HG03378 (cell line): ENCODE results near the gene TNP1.

ENCODE experiments used
- ATAC-seq: cut with Tn5 transposase; IDR thresholded peaks from one replicate; pipeline ENCODE4 v1.9.1; 2021; ENCODE audit warnings: mild to moderate bottlenecking, moderate library complexity; ENCODE audit not compliant: unreplicated experiment

TNP1 gene

GRCh38 chr2:216859944-216860343 lies at the start of gene TNP1:
Gene TNP1 (minus strand): TSS chr2:216860064. CDS start chr2:216860034, 30 bp downstream.
- no peak for ATAC-seq

DNA sequence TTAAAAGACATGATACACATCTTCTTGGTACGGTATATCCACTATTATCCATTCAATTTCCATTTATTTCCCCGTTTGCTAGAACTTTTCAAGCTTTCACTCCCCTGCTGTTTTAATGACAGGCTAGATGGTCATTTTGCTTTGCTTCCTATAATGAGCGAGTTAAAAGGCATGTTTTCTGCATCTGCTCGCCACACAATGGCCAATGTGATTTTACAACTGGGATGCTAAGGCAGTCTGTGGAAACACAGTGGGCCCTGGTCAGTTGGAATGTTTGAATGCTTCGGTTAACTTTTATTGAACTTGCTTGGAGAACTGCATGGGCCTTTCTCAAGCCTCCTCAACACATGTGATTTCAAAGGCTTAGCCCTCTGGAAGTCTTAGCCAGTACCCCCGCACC lies 48.4 kb upstream of the TNP1 start:
- no peak for ATAC-seq

DNA sequence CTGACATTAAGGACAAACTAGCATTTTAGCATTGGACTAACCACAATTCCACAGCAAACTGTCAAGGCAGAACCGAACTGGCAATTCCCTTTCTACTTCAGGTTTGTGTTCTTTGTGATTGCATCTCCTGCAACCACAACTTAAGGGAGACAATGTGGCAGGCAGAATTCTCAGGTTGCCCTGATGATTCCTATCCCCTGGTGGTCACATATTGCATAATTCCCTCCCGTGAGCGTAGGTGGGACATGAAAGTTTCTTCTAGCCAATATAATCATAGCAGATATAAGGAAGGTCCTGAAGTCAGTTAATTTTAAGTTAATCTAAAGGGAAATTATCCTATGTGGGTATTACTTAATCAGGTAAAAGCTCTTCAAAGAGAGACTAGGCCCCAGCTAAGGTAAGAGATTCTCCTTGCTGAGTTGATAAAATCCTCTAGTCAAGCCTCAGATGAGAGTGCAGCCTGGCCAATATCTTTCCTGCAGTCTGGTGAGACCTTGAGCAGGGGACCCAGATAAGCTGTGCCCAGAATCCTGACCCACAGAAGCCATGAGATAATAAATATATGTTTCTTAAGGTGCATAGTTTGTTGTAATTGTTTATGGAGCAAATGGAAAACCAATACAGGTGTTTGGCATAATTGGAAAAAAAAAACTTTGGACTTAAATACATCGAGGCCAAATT lies 45.9 kb upstream of the TNP1 start:
- ATAC-seq = no peak

DNA sequence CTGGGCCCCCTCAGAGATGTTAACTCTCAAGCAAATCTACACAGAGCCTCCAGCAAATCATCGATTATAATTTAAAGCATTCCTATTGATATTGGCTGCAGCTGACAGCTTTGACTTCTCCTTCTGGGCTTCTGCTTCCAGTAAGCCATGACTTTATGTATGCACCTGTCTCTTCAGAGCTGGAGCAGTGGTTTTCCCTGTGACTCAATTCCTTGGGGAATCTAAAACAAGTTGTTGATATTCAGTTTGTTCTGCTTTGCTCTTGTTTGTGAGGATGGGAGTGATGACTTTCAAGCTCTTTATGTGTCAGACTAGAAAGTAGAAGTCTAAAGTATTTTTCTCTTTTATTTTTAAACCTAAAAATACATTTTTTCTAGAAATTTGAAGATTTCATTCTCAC lies 45.1 kb upstream of the TNP1 start:
- no peak for ATAC-seq

- no peak for ATAC-seq
Observed at GRCh38 chr2:216904554-216904953, 44.7 kb upstream of the TNP1 start.

DNA sequence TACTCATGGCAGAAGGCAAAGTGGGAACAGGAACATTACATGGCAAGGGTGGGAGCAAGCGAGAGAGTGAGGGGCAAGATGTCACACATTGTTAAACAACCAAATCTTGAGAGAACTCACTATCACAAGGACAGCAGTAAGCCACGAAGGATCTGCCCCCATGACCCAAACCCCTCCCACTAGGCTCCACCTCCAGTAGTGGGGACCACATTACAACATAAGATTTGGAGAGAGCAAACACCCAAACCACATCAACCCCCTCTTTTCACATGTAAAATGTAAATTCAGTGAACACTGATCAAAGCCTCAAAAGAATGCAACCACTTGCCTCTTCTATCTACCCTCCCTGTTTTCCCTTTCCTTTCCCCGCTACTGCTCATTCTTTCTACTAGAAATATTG lies 43.6 kb upstream of the TNP1 start:
- no peak for ATAC-seq

- no peak for ATAC-seq
Observed at GRCh38 chr2:216901273-216901672, 41.4 kb upstream of the TNP1 start.

GRCh38 chr2:216900406-216900805 lies 40.5 kb upstream of the TNP1 start:
- no peak for ATAC-seq

DNA sequence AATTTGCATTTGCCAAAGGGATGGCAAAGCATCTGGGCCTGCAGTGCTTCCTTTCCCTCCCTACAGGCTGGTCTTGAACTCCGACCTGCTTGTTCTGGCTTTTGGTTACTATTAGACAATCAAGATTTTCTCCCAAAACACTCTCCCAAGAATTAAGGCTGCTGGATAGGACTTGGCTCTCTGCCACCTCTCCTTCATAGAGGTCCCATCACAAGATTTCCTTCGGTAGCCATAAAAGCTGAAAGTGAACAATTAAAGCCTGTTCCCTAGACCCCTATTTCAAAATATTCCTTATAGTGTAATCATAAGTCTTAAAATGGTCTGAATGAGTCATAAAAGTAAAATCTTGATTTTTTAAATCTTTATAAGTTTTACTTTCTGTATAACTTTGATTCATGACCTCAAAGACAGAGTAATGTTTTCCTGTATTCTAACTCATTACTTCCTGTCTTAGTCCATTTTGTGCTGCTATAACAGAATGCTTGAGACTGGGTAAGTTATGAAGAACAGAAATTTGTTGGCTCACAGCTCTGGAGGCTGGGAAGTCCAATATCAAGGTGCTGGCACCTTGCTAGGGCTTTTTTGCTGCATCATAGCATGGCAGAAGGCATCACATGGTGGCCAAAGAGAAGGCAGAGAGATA lies 37.8 kb upstream of the TNP1 start:
- ATAC-seq = no peak

DNA sequence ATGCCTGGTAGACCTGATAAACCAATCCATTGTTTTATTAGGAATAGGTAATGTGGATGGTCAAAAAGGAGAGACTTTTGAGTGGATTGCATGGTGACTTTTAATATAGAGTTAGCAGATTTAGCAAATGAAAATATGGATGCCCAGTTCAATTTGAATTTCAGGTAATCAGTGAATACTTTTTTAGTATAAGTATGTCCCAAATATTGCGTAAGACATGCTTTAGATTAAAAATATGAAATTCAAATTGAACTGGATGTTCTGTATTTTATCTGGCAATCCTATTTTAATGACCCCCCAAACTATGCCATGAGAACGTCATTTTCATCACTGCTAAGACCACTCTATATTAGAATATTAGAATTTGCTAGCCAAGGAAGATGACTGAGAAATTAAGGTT lies 30.3 kb upstream of the TNP1 start:
- no peak for ATAC-seq

DNA sequence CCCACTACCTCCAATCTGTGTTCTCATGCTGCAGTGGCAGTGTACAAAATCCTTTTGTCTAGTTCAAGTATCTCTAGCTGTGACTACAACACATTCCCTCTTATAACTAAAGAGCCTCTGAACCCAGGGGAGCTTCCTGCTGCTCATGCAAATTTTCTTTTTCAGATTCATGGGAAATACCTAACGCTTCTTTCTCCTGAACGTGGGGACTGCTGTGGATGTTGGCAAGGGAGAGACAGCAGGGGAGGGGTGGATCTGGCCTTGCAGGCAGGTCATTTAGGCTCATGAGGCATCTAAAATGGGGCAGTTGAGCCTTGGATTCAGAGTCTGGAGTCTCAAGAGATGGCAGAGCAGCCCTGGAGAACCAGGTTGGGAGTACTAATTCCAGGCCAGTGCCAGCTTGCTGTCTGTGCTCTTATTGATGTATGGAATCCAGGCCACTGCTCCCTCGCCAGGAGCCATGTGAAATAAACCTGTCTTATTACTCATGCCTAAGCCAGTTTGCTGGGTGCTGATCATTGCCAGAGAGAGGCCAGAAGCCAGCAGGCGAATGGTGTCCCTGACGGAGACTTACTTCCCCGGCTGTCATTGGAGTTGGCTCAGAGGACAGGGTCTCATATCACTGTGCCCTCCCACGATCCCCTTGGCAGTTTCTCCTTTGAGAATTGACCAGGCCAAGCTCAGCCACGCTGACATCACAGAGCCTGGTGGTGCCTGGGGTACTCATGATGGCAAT lies 29.2 kb upstream of the TNP1 start:
- no peak for ATAC-seq

DNA sequence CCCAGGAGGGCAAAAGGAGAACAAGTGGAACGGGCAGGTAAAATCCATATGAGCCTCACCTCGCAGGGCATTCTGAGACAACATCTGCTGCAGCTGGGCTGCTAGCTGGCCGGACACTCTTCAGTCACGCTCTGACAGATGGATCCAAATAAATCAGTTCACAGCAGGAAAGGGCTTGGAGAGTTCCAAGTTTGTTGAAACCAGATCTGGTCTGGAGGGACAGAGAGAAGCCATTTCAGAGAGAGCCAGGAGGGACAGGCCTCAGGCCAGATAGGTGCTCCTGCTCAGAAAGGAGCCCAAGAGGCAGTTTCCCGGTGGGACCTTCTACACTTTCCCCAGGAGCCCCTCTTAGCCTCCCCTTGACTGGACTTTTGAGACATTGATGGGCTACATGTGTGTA lies 28.2 kb upstream of the TNP1 start:
- ATAC-seq = no peak

DNA sequence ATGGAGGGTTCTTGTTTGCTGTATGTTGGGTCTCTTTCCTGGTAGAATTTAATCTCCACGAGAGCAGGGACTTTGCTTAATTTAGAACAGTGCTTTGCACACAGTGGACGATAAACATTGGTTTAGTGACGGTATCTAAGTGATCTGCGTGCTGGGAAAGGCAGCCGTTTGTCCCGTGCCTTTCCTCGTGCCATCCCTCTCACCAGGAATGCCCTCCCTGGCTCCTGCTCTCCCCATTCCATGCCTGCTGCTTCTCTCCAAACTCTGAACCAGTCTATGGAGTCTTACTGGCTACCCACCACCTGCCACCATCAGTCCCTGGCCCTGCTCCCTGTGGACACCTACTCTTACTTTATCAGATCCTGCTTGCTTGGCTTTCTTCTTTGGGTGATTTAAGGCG lies 27.3 kb upstream of the TNP1 start:
- no peak for ATAC-seq

GRCh38 chr2:216885117-216885553 lies 25.3 kb upstream of the TNP1 start:
- no peak for ATAC-seq

DNA sequence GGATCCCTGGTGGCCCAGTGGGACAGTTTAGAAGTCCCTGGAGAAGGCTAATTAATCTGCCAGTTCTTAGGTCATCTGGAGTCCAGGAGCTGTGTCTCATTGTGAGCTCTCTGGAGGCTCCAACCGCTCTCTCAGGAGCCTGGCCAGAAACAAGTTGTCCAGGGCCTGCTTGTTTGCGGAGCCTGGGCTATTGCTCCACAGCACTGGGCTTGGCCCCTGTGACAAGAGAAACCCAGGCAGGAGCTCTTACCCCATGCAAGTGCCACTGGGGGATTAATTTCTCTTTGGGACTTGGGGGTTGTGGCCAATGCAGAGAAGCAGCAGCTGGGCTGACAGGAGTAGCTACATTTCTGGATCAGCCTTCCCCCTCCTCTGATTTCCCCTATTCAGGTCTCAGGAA lies 24.5 kb upstream of the TNP1 start:
- no peak for ATAC-seq

GRCh38 chr2:216882876-216883275 lies 23.0 kb upstream of the TNP1 start:
- no peak for ATAC-seq

- ATAC-seq = no peak
Observed at GRCh38 chr2:216881411-216881810, 21.5 kb upstream of the TNP1 start.

DNA sequence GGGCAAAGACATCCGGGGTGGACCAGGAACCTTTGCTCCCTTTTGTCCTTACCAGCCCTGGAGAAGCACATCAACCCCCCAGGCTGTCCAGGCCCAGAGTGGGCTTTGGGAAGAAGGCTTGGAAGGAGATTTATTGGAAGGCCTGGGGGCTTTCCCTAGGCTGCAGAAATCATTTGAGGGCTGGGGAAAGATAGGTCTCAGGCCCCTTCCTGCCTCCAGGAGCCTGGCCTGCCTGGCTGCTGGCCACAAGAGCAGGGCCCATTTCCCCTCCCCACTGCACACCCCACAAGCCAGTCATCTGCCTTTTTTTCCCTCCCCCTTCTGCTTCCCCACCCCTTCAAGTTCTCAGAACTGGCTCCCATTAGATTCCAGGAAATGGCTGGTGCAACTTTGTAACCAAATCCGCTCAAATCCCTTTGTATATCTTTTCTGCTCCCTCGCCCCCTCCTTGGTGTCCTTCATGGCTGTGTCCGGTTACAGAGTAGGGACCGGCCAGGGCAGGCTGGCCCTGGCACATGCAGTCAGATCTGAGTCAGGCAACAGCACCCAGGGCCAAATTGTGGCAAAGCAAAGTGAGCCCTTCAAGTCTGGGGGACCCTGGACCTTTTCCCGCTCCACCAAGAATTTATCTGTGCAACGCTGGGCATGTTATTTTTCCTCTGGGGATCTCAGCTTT lies 20.8 kb upstream of the TNP1 start:
- no peak for ATAC-seq

DNA sequence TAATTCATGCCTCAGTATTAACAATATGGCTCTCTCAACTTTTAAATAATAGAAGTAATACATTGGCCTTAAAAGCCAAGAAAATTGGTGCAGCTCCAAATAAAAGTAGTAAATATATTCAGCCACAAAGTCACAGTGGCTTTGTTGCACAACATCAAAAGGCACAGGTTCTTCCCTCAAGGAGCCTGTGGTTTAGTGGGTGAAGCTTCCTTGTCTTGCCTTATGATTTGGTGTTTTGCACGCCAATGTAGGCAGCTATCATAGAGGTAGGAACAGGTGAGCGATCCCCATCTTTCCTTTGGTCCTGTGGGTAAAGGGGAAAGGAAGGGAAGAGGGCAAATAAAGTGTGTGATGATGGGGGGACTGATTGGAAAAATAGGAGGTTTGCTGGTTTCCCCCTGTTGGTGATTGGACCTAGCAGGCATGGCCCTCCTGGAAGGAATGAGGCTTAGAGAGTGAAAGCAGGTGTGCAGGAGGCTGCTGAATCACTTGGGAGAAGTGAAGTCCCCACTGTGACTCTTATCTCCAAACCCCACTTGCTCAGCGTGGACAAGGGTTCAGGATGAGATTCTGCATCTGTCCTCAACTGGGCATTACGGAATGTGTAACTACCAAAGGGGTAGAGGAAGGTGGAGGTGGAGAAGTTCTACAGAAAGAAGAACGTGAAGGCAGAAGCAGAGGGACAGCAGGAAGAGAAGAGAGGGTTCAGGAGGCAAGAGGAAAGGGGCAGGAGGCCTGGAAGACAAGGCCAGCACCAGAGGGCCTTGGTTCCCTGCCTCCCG lies 20.1 kb upstream of the TNP1 start:
- ATAC-seq = no peak

- ATAC-seq = no peak
Observed at GRCh38 chr2:216878072-216878471, 18.2 kb upstream of the TNP1 start.

- no peak for ATAC-seq
Observed at GRCh38 chr2:216877085-216877484, 17.2 kb upstream of the TNP1 start.
